GF-D8 (cell line): ENCODE data around the gene EFCAB10.
A peak's percentile ranks its signal among the peaks of the same experiment; 100 is the strongest.
"Not testable (repeated sequence)": the region's sequence is repeated elsewhere in the genome, so short reads cannot be mapped to it uniquely, and the experiment has no call there.

ENCODE experiments used
- DNase-seq: peaks from one replicate; lab custom pipeline; 2025; lab: John Stamatoyannopoulos, UW

The EFCAB10 gene

GRCh38 chr7:105530546-105530945 is 50.7 kb downstream of the EFCAB10 start:
- no peak for DNase-seq

- no peak for DNase-seq
Observed at GRCh38 chr7:105530126-105530525, 51.2 kb downstream of the EFCAB10 start.

- not testable (repeated sequence) for DNase-seq
Observed at GRCh38 chr7:105527737-105528136, 53.6 kb downstream of the EFCAB10 start.

DNA sequence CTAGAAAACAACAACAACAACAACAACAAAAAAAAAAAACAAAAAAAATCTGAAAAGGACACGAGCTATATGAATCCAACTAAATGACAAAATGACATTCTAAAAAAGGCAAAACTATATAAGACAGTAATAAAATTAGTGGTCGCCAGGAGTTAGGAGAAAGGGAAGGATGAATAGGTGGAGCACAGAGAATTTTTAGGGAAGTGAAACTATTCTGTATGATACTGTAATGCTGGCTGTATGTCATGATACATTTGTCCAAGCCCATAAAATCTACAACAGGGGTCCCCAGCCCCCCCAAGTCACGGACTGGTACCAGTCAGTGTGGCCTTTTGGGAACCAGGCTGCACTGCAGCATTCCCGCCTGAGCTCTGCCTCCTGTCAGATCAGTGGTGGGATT is 56.5 kb downstream of the EFCAB10 start:
- DNase-seq = no peak

DNA sequence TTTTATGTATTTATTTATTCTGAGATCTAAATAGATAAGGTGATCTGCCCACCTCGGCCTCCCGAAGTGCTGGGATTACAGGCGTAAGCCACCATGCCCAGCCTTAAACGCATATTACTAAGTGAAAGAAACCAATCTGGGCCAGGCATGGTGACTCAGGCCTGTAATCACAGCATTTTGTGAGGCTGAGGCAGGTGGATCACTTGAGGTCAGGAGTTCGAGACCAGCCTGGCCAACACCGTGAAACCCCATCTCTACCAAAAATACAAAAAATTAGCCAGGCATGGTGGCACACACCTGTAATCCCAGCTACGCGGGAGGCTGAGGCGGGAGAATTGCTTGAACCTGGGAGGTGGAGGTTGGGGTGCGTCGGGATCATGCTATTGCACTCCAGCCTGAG is 56.9 kb downstream of the EFCAB10 start:
- not testable (repeated sequence) for DNase-seq

DNA sequence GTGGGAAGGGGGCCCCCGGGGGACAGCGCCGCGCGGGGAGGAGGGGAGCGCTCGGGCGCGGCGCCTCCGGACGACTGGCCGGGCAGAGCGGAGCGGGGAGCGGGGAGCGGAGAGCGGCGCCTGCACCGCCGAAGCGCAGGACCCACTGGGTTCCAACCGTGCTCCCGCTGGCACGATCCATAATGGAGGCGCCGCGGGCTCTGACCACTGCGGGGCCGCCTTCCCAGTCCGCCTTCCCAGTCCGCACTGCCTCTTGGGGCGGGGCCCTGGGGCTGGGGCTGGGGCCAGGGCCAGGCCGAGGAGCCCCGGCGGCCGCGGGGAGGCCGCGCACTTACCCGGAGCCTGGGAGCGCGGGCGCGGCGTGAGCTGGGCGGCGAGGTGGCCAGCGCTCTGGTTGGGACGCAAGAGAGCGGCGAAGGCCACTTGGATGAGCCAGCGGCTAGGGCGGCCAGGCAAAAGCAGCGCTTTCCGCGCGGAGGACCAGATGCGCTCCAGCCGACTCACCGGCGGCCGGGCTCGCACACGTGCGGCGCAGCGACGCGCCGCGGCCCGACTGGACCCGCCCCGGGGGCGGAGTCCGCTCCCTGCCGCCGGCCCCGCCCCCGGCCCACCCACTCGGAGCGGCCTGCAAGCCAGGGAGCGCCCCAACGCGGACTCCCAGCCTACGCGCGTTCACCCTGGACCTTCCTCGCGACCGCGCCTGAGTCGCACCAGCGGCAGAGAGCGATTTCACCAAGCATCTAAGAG is 59.4 kb downstream of the EFCAB10 start, which contains the start of gene PUS7:
PUS7 (minus strand) TSS at position 555 of the 747 bp plus-strand sequence. CDS start 13,759 bp downstream, outside the sequence.
- peak; percentile 73 for DNase-seq

DNA sequence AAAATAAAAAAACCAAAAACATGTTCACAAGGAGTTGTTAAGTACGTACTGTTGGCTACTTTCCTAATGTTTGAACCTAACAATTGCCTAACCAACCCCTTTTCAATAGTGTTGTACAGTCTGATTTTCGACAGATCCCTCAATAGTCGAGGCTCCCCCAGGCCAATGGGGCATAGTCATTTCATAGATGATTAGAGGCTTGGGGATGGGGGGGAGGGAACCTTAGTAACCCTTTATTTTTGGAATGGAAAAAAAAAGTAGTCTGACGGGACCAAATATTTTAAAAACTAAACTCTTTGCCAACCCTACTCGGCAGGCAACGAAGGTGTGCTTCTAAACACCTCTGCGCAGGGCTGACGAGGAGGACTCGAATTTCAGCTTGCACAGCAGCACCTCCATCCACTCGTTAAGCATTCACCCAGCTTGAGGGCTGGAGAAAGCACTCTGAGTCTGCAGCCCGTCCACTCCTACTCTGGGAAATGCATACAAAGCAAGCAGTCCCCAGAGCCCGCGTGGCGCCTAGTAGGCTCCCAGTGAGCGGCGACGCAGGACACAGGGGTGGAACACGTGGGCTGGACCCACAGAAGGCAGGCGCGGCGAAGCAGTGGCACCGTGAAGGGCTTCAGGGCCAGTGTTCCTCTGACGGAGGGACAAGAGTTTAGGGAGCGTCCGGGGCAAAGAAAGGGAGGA is 60.1 kb downstream of the EFCAB10 start:
- no peak for DNase-seq

- DNase-seq = not testable (repeated sequence)
Observed at GRCh38 chr7:105520620-105521019, 60.7 kb downstream of the EFCAB10 start.

DNA sequence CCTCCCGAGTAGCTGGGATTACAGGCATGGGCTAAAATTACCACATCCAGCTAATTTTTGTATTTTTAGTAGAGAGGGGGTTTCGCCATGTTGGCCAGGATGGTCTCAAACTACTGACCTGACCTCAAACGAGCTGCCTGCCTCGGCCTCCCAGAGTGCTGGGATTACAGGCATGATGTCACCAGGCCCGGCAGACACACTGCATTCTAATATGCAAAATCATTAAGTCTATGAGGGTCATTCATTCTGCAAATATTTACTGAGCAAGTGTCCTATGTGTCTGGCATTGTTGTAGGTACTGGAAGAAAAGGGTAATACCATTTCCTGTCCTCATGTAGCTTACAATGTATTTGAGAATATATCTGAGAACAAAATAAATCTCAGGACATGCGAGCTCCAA is 61.9 kb downstream of the EFCAB10 start:
- no peak for DNase-seq

- DNase-seq = not testable (repeated sequence)
Observed at GRCh38 chr7:105515610-105516009, 65.7 kb downstream of the EFCAB10 start.
